Pancreas (tissue), 10 donors: ENCODE data around the gene C3orf80. TPM values are rescaled to one million over a fixed set of nuclear protein-coding genes. Genes with fewer than 3 reads are reported as not detected.

ENCODE experiments used
- ATAC-seq, 4 donors: fragments of 200-7000 bp; cut with Tn5 transposase; one replicate each; pipeline versions ENCODE4 v1.8.0 to v1.9.1; 2020; ENCODE audit warnings: mild to moderate bottlenecking in 4 of 4, moderate library complexity in 4 of 4
- DNase-seq, 6 donors: peaks; one replicate each; pipeline ENCODE4 v3.0.0-alpha.2; 2020
- FAIRE-seq: peaks from 2 replicates; lab custom pipeline; 2012; peaks lifted over from hg19 to GRCh38; lab: Jason Lieb, UNC
- H3K27ac ChIP-seq, 4 donors: fragments of 200-600 bp; sonication (generic); 1 replicate in 3 of 4; 2 replicates in 1 of 4; pipeline versions ENCODE4 v1.5.0 to v1.8.0; 2020
- H3K27me3 ChIP-seq, 4 donors: fragments of 200-600 bp; one replicate each; pipeline ENCODE4 v1.8.0; 2021
- H3K36me3 ChIP-seq, 3 donors: fragments of 200-600 bp; sonication (generic) in 1 of 3; one replicate each; pipeline versions ENCODE4 v1.5.0 to v1.8.0; 2020 to 2021
- H3K4me1 ChIP-seq, 3 donors: fragments of 200-600 bp; one replicate each; pipeline ENCODE4 v1.8.0; 2021
- H3K4me3 ChIP-seq, 4 donors: fragments of 200-600 bp; sonication (generic) in 2 of 4; one replicate each; pipeline versions ENCODE4 v1.5.0 to v1.8.0; 2020 to 2021
- H3K9me3 ChIP-seq, 4 donors: fragments of 200-600 bp; one replicate each; pipeline ENCODE4 v1.8.0; 2021
- WGBS, 2 donors: extraction: QIAGEN DNeasy Blood & Tissue Kit; methylation state at CpG; one replicate each; pipeline ENCODE4 v1.1.7; 2013; 5-methylcytosine and 5-hydroxymethylcytosine counted together
- intact Hi-C, 3 donors: fragments of 100-400 bp; cut with DNase I; formaldehyde crosslinking; loops; one replicate each; pipeline versions ENCODE4 v1.11.1 to v1.14.2; 2022
- polyA plus RNA-seq, 2 donors: library from polyadenylated mRNA; stranded (reverse); fragments of 200-250 nt; gene quantifications; one replicate each; pipeline ENCODE4 v1.2.3, GENCODE V29; 2013
- total RNA-seq, 6 donors: library from RNA; stranded (reverse); fragmentation: NEBNext Ultra II Directional in 4 of 6; extraction: Animal tissue kit (Norgen Biotek cat#: 25700) in 4 of 6; gene quantifications; one replicate each; pipeline versions ENCODE4 v1.2.1 to v1.2.4, GENCODE V29; 2021 to 2023
- TF ChIP-seq, protein P1 (sequence below), 4 donors: fragments of 200-600 bp; sonication (generic) in 3 of 4; IDR thresholded peaks; one replicate each; pipeline versions ENCODE4 v1.5.0 to v1.8.0; 2021; ENCODE audit warnings: antibody characterized with exemption in 4 of 4
- donor health status: healthy with polysubstance abuse.
- donor health status: DM: no; HTN: no; CAD: no; lungs with moderate emphysema.
- donor health status: DM: no; HTN: no; CAD: no.
- donor health status: control.
- donor health status: control.
- donor health status: Bipolar disorder and iron deficiency.
- donor health status: DM: yes; HTN: yes; CAD: no.
- donor health status: DM: no; HTN: no; CAD: no.
- donor health status: DM: no; HTN: no; CAD: no.
- donor health status: DM: yes; HTN: yes; CAD: no.

The C3orf80 gene
- total and polyA plus RNA-seq, 8 donors, result 0.09 to 2.0 (median 0.25) TPM

DNA sequence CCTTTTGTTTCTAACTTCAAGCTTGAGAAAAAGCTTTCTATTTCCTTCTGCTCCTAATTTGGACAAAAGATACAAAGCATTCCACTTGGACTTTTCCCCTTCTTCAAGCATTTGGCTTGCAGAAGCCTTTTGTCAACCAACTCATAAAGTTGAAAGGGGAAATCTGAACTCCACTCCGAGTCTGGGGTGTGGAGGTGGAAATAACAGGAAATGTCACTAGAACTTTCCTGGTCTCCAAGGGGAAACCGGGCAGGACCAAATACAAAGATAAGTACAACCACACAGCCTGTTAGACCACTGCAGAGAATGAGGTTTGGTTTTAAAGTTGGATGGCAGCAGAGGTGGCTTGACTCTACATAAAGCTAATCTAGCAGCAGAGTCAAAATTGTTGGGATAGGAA, 4.2 kb upstream of the C3orf80 start:
- FAIRE-seq, result no peak
- Histone ChIP-seq H3K9me3 (no peaks in the 10 kb centered on the region), H3K4me1 (peaks cover under 1 to 5% (median 3%) of the 10 kb centered on the region in 3 donors), H3K4me3 (no peak overlapping the region), H3K36me3 (no peaks in the 10 kb centered on the region), H3K27me3 (no peaks in the 10 kb centered on the region), H3K27ac (no peak overlapping the region)
- 49 to 63% methylated on average over 2 of the region's 2 CpGs for WGBS, 2 donors
- intact Hi-C loops, result no loop called here
- TF ChIP-seq, protein P1, sequence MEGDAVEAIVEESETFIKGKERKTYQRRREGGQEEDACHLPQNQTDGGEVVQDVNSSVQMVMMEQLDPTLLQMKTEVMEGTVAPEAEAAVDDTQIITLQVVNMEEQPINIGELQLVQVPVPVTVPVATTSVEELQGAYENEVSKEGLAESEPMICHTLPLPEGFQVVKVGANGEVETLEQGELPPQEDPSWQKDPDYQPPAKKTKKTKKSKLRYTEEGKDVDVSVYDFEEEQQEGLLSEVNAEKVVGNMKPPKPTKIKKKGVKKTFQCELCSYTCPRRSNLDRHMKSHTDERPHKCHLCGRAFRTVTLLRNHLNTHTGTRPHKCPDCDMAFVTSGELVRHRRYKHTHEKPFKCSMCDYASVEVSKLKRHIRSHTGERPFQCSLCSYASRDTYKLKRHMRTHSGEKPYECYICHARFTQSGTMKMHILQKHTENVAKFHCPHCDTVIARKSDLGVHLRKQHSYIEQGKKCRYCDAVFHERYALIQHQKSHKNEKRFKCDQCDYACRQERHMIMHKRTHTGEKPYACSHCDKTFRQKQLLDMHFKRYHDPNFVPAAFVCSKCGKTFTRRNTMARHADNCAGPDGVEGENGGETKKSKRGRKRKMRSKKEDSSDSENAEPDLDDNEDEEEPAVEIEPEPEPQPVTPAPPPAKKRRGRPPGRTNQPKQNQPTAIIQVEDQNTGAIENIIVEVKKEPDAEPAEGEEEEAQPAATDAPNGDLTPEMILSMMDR (IDR thresholded peaks at IDR 0.05), result no peak
- no peak for DNase-seq
- ATAC-seq, result no peak

DNA sequence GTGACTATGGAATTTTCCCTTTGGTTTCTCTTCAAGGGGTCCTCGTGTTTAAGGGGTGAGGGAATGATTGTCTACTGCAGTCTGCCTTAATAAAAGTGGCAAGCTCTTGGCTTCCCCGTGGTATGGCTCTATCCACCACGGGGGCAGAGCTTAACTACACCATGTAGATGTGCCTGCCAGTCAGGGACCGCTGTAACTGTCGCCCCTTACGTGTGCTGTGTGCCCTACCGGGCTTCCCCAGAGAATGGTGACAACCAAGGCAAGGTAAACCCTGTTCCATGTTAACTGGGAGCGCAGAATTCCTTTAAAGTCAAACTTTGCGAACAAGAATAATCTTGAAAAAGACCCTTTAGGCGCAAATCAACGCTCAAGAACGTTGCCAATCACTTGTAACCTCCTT, 966 bp upstream of the C3orf80 start:
- WGBS, 2 donors, result 43 to 44% methylated on average over 12 of the region's 12 CpGs

DNA sequence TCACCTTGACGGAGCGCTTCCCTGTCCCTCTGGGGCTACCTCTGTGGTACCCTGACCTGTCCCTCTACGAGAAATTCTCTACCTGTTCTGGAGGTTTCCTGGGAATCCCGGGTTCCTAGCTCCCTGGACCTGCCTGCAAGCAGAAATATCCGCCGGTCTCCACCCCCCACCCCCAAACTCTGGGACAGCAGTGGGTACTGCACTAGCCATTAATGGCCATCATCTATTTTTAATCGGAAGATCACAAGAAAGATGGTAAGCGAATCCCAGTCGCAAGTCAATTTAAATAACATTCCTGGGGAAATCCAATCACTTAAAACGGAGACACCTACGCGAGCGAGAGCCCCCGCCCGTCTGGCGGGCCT, 429 bp upstream of the C3orf80 start:
- Histone ChIP-seq H3K27me3 (peaks cover 0 to 27% (median 16%) of the 10 kb centered on the region in 4 donors), H3K4me3 (peak overlapping the region; percentile 18 to 60 (median 48)), H3K36me3 (no peaks in the 10 kb centered on the region), H3K9me3 (no peaks in the 10 kb centered on the region), H3K27ac (no peak overlapping the region), H3K4me1 (peaks cover 5 to 14% (median 10%) of the 10 kb centered on the region in 3 donors)
- 8 to 10% methylated on average over 16 of the region's 16 CpGs for WGBS, 2 donors
- TF ChIP-seq, protein P1 (IDR thresholded peaks at IDR 0.05), result no peak
- ATAC-seq, result peak in 3 of 4 donors; percentile 4 to 33 (median 6)
- DNase-seq, result no peak
- intact Hi-C loops, result no loop called here
- no peak for FAIRE-seq

More for the DNA sequence above, 966 bp upstream of the C3orf80 start:
- ATAC-seq, result peak in 1 of 4 donors; percentile 25
- Histone ChIP-seq H3K27ac (no peak overlapping the region), H3K4me1 (peaks cover 5 to 14% (median 10%) of the 10 kb centered on the region in 3 donors), H3K36me3 (no peaks in the 10 kb centered on the region), H3K9me3 (no peaks in the 10 kb centered on the region), H3K4me3 (no peak overlapping the region), H3K27me3 (peaks cover 0 to 22% (median 13%) of the 10 kb centered on the region in 4 donors)
- DNase-seq, result no peak
- TF ChIP-seq, protein P1 (IDR thresholded peaks at IDR 0.05), result no peak
- no peak for FAIRE-seq
- intact Hi-C loops, result no loop called here

DNA sequence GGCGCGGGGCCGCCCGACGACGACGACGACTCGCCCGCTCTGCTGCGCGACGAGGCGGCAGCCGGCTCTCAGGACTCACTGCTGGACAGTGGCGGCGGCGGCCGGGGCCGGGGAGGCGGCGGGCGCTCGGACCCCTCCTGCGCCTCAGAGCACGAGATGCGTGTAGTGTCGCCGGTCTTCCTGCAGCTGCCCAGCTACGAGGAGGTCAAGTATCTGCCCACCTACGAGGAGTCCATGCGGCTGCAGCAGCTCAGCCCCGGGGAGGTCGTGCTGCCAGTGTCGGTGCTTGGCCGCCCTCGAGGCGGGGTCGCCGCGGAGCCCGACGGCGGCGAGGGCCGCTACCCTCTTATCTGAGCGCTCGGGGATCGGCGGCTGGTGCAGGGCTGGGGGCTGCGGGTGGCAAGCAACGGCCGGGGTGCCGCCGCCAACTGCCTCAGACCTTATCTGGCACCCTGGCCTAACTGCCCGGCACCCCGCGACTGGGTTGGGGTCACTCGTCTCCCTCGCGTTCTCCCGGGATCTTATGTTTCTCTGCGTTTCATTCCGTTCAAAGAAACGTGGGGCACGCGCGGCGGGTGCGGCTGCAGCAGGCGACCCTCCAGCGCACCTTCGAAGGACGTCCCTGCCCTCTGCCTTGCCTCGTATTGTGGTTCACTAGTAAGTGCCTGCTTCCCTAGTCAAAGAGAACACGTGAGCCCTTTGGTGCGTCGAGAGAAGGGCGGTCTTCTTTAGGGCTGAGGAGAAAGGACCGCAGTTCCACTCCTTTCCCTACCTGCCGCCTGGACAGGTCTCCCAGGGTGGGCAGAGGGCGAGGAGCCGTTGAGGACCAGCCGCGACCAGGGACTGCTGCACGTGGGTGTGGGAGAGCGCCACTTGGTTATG, 1.0 kb downstream of the C3orf80 start:
- Histone ChIP-seq H3K4me3 (peak overlapping the region; percentile 18 to 60 (median 48)), H3K9me3 (no peaks in the 10 kb centered on the region), H3K27me3 (peaks cover 0 to 33% (median 17%) of the 10 kb centered on the region in 4 donors), H3K4me1 (peaks cover 5 to 14% (median 10%) of the 10 kb centered on the region in 3 donors), H3K36me3 (no peaks in the 10 kb centered on the region), H3K27ac (no peak overlapping the region)
- peak; percentile 23 to 60 (median 45) for ATAC-seq
- intact Hi-C loops, result no loop called here
- no peak for FAIRE-seq
- TF ChIP-seq, protein P1 (IDR thresholded peaks at IDR 0.05), result no peak
- DNase-seq, result peak in 3 of 6 donors; percentile 13 to 71 (median 66)
- WGBS, 2 donors, result 4 to 6% methylated on average over 85 to 87 of the region's 87 CpGs
